Parathyroid adenoma (tissue), 2 donors: Measurements from ENCODE around the gene MLX.

ENCODE experiments used
- H2AFZ ChIP-seq: fragments of 300-600 bp; sonication (generic); one replicate; pipeline ENCODE4 v1.7.0; 2017; ENCODE audit warnings: antibody characterized with exemption, mild to moderate bottlenecking
- H3K27ac ChIP-seq: fragments of 300-600 bp; sonication (generic); one replicate; pipeline ENCODE4 v1.7.0; 2017
- H3K27me3 ChIP-seq: fragments of 300-600 bp; sonication (generic); one replicate; pipeline ENCODE4 v1.7.0; 2017; ENCODE audit warnings: low read length; ENCODE audit not compliant: control insufficient read depth, insufficient read depth
- H3K36me3 ChIP-seq: fragments of 300-600 bp; sonication (generic); one replicate; pipeline ENCODE4 v1.7.0; 2017; ENCODE audit warnings: low read length; ENCODE audit not compliant: control insufficient read depth, insufficient read depth
- H3K4me1 ChIP-seq: fragments of 300-600 bp; sonication (generic); one replicate; pipeline ENCODE4 v1.7.0; 2017; ENCODE audit warnings: control low read depth
- H3K4me2 ChIP-seq: fragments of 300-600 bp; sonication (generic); one replicate; pipeline ENCODE4 v1.7.0; 2017; ENCODE audit warnings: low read length
- H3K4me3 ChIP-seq: fragments of 300-600 bp; sonication (generic); one replicate; pipeline ENCODE4 v1.7.0; 2017; ENCODE audit warnings: low read depth, low read length
- H3K79me2 ChIP-seq: fragments of 300-600 bp; sonication (generic); one replicate; pipeline ENCODE4 v1.7.0; 2017; ENCODE audit warnings: control low read depth
- H3K9ac ChIP-seq: fragments of 300-600 bp; sonication (generic); one replicate; pipeline ENCODE4 v1.7.0; 2017; ENCODE audit warnings: mild to moderate bottlenecking
- H3K9me3 ChIP-seq: fragments of 300-600 bp; sonication (generic); one replicate; pipeline ENCODE4 v1.7.0; 2017; ENCODE audit warnings: low read length; ENCODE audit not compliant: control insufficient read depth
- TF ChIP-seq, protein P1 (sequence below): fragments of 300-600 bp; sonication (generic); IDR thresholded peaks from one replicate; pipeline ENCODE4 v1.7.0; 2017; ENCODE audit warnings: antibody characterized with exemption, mild to moderate bottlenecking
- donor health status: primary hyperparathyroidism.

MLX gene

DNA sequence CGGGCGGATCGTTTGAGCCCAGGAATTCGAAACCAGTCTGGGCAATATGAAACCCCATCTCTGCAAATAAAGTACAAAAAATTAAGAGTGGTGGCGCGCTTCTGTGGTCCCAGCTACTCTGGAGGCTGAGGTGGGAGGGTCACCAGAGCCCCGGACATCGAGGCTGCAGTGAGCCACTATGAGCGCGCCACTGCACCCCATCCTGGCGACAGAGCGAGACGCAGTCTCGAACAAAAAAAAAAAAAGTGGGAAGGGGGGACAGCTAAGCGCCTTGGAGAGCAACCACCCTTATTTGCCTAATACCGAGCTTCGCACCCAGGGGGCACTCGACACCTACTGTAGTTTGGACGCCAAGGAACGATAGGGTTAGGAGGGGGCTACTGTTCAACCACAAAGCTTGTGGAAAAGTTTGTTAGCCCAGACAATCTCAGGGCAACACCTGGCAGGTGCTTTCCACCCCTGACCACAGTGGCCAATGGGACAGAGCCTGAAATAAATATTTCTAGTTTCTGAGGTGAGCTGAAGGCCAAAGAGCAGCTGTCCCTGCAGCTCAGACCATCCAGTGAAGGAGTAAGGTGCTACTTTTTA is 11.5 kb downstream of the MLX start:
- Histone ChIP-seq H3K79me2 (peaks cover 4% of the 10 kb centered on the region), H3K36me3 (no peaks in the 10 kb centered on the region), H3K4me3 (peak overlapping the region; percentile 99), H3K4me1 (peaks cover 9% of the 10 kb centered on the region), H2AFZ (peak overlapping the region; percentile 78), H3K27ac (peak overlapping the region; percentile 83), H3K9me3 (no peaks in the 10 kb centered on the region), H3K27me3 (no peaks in the 10 kb centered on the region), H3K9ac (peak overlapping the region; percentile 4), H3K4me2 (peak overlapping the region; percentile 71)
- TF ChIP-seq, protein P1, sequence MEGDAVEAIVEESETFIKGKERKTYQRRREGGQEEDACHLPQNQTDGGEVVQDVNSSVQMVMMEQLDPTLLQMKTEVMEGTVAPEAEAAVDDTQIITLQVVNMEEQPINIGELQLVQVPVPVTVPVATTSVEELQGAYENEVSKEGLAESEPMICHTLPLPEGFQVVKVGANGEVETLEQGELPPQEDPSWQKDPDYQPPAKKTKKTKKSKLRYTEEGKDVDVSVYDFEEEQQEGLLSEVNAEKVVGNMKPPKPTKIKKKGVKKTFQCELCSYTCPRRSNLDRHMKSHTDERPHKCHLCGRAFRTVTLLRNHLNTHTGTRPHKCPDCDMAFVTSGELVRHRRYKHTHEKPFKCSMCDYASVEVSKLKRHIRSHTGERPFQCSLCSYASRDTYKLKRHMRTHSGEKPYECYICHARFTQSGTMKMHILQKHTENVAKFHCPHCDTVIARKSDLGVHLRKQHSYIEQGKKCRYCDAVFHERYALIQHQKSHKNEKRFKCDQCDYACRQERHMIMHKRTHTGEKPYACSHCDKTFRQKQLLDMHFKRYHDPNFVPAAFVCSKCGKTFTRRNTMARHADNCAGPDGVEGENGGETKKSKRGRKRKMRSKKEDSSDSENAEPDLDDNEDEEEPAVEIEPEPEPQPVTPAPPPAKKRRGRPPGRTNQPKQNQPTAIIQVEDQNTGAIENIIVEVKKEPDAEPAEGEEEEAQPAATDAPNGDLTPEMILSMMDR: peak; percentile 82

GRCh38 chr17:42579794-42580551 is 13.1 kb downstream of the MLX start:
- H2AFZ ChIP-seq: no peak overlapping the region

GRCh38 chr17:42581744-42582270 is 14.9 kb downstream of the MLX start:
- no peaks in the 10 kb centered on the region for H3K27me3 ChIP-seq
- H3K27ac ChIP-seq: no peak overlapping the region
- no peak overlapping the region for H3K4me2 ChIP-seq
- no peaks in the 10 kb centered on the region for H3K36me3 ChIP-seq
- H3K9ac ChIP-seq: no peak overlapping the region
- no peaks in the 10 kb centered on the region for H3K9me3 ChIP-seq
- peaks cover 8% of the 10 kb centered on the region for H3K4me1 ChIP-seq
- no peak overlapping the region for H2AFZ ChIP-seq
- no peak overlapping the region for H3K4me3 ChIP-seq
- H3K79me2 ChIP-seq: peaks cover 4% of the 10 kb centered on the region
- TF ChIP-seq, protein P1: no peak

More at GRCh38 chr17:42579794-42580551, 13.1 kb downstream of the MLX start:
- H3K27me3 ChIP-seq: no peaks in the 10 kb centered on the region
- no peak overlapping the region for H3K4me3 ChIP-seq
- peaks cover 9% of the 10 kb centered on the region for H3K4me1 ChIP-seq
- H3K79me2 ChIP-seq: peaks cover 4% of the 10 kb centered on the region
- TF ChIP-seq, protein P1: no peak
- no peaks in the 10 kb centered on the region for H3K36me3 ChIP-seq
- no peak overlapping the region for H3K4me2 ChIP-seq
- H3K27ac ChIP-seq: no peak overlapping the region
- no peaks in the 10 kb centered on the region for H3K9me3 ChIP-seq
- no peak overlapping the region for H3K9ac ChIP-seq

- no peak overlapping the region for H3K27ac ChIP-seq
- no peak overlapping the region for H3K4me2 ChIP-seq
- H3K9me3 ChIP-seq: no peaks in the 10 kb centered on the region
- no peaks in the 10 kb centered on the region for H3K36me3 ChIP-seq
- no peak overlapping the region for H3K4me3 ChIP-seq
- no peaks in the 10 kb centered on the region for H3K4me1 ChIP-seq
- no peak overlapping the region for H3K9ac ChIP-seq
- no peak overlapping the region for H2AFZ ChIP-seq
- TF ChIP-seq, protein P1: no peak
- peaks cover 8% of the 10 kb centered on the region for H3K79me2 ChIP-seq
- no peaks in the 10 kb centered on the region for H3K27me3 ChIP-seq
These were observed 18.0 kb downstream of the MLX start for GRCh38 chr17:42584880-42585279.
